Measurements from ENCODE around the gene TMEM176A.

TMEM176A gene

DNA sequence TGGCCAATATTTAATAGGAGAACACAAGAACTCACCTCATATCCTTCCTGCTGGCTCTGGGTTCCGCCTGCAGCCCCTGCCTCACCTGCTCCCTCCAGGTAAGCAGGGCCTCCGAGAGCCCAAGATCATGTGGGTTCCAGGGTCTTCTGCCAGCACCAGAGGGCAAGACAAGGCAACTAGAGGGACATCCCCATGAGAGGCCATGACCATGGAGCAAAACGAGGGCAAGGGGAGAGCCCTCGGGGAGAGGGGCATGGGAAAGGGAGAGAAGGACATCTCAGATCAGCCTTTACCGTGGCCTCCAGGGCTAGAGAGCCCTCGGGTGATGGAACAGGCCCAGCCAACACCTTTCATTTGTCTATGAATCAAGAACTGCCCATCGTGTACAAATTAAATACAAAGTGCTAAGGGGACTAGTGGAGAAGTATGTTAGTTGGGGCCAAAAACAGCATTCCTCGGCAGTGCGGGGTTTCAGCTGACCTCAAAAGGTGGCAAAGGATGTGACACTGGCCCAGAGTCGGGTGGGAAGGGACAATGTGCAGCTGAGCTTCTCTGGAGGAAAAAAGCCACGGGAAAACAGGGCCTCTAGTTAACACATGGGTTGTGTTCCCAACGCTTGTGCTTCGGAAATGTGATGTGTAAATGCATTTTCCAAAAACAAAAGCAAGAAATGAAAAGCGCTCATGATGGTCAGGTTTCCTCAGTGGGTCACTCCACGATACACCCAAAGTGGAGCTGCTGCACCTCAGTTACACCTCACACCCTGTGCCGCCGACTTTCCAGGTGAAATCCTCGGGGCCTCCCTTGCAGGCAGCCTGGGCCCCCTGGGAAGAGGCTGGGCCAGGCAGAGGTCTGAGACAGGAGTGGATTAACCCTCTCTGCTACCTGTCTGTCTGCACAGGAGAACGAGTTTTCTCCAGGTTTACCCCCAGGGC, 53.8 kb downstream of the TMEM176A start:
- H3K79me2 ChIP-seq: no peaks in the 10 kb centered on the region
- no peak overlapping the region for H2AFZ ChIP-seq
- no peak overlapping the region for H3K27ac ChIP-seq
- H3K4me3 ChIP-seq (ENCODE audit: low read depth, low read length): no peak overlapping the region
- H3K4me2 ChIP-seq (ENCODE audit: low read length): no peak overlapping the region
- H3K27me3 ChIP-seq (ENCODE audit: control insufficient read depth, insufficient read depth, low read length): no peaks in the 10 kb centered on the region
- TF ChIP-seq, protein P1, sequence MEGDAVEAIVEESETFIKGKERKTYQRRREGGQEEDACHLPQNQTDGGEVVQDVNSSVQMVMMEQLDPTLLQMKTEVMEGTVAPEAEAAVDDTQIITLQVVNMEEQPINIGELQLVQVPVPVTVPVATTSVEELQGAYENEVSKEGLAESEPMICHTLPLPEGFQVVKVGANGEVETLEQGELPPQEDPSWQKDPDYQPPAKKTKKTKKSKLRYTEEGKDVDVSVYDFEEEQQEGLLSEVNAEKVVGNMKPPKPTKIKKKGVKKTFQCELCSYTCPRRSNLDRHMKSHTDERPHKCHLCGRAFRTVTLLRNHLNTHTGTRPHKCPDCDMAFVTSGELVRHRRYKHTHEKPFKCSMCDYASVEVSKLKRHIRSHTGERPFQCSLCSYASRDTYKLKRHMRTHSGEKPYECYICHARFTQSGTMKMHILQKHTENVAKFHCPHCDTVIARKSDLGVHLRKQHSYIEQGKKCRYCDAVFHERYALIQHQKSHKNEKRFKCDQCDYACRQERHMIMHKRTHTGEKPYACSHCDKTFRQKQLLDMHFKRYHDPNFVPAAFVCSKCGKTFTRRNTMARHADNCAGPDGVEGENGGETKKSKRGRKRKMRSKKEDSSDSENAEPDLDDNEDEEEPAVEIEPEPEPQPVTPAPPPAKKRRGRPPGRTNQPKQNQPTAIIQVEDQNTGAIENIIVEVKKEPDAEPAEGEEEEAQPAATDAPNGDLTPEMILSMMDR (IDR thresholded peaks at IDR 0.05): no peak
- H3K4me1 ChIP-seq: no peaks in the 10 kb centered on the region
- H3K9me3 ChIP-seq (ENCODE audit: control insufficient read depth, low read length): no peaks in the 10 kb centered on the region
- H3K9ac ChIP-seq: no peak overlapping the region
- H3K36me3 ChIP-seq (ENCODE audit: control insufficient read depth, insufficient read depth, low read length): no peaks in the 10 kb centered on the region
